IPS-18a (cell line): ENCODE measurements around the gene UBTD1.

Source experiments
- H3K27ac ChIP-seq: one replicate; pipeline ENCODE4 v1.5.1; 2013; ENCODE audit warnings: low read length
- H3K27me3 ChIP-seq: one replicate; pipeline ENCODE4 v1.6.1; 2013; ENCODE audit warnings: mild to moderate bottlenecking, low read length; ENCODE audit not compliant: control insufficient read depth, insufficient read depth
- H3K36me3 ChIP-seq: one replicate; pipeline ENCODE4 v1.6.1; 2013; ENCODE audit warnings: low read depth, low read length; ENCODE audit not compliant: control insufficient read depth
- H3K4me1 ChIP-seq: one replicate; pipeline ENCODE4 v1.6.1; 2013; ENCODE audit warnings: low read depth, low read length; ENCODE audit not compliant: control insufficient read depth
- H3K4me3 ChIP-seq: one replicate; pipeline ENCODE4 v1.5.1; 2013; ENCODE audit warnings: low read length
- H3K9ac ChIP-seq: one replicate; pipeline ENCODE4 v1.6.1; 2013; ENCODE audit warnings: mild to moderate bottlenecking, low read length, moderate library complexity
- H3K9me3 ChIP-seq: one replicate; pipeline ENCODE4 v1.6.1; 2013; ENCODE audit warnings: low read depth, low read length; ENCODE audit not compliant: control insufficient read depth

UBTD1 gene

DNA sequence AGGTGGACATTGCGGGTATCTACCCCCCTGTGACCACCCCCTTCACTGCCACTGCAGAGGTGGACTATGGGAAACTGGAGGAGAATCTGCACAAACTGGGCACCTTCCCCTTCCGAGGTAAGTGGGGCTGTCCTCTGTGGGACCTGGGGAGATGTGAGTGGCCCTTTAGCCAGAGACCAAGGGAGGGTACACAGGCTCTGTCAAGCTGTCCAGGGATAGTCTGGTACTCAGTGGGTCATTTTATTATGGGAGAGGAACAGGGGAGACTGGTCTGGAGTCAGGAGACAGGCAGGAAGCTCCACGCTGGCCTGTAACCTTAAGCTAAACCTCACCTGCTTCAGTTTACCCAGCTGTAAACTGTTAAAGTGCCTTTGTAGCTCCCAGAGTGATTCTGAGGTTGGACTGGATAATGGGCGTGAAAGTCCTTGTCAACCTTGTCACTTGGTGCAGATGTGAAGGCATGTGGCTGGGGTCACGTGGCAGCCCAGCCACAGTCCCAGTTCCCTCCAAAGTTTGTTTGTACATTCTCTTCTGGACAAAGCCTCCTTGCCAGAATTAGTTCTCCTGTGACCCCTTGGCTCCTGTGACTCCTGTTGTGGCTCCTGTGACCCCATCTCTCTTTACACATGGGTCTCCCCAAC is 86.2 kb downstream of the UBTD1 start:
- no peak overlapping the region for H3K4me3 ChIP-seq
- no peak overlapping the region for H3K27ac ChIP-seq
- H3K27me3 ChIP-seq = no peaks in the 10 kb centered on the region
- H3K9ac ChIP-seq = no peak overlapping the region
- no peaks in the 10 kb centered on the region for H3K9me3 ChIP-seq
- H3K4me1 ChIP-seq = peaks cover 4% of the 10 kb centered on the region
- H3K36me3 ChIP-seq = no peaks in the 10 kb centered on the region

DNA sequence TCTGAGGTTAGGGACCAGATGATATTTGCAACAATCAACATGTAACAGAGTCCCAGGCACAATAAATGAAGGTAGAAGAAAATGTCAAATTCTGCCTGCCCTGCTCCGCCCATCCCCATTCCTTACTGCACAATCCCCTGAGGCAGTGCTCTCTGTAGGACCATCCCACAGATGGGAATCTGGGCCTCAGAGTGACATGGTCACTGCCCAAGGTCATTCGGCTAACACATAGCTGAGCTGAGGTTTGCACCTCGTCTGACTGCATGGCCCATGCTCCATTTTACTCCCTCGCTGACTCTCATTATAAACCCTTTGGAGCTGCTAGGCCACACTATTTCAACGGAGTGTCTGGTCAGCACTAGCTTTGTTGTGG is 86.7 kb downstream of the UBTD1 start:
- Histone ChIP-seq H3K36me3 (no peaks in the 10 kb centered on the region), H3K27ac (no peak overlapping the region)

DNA sequence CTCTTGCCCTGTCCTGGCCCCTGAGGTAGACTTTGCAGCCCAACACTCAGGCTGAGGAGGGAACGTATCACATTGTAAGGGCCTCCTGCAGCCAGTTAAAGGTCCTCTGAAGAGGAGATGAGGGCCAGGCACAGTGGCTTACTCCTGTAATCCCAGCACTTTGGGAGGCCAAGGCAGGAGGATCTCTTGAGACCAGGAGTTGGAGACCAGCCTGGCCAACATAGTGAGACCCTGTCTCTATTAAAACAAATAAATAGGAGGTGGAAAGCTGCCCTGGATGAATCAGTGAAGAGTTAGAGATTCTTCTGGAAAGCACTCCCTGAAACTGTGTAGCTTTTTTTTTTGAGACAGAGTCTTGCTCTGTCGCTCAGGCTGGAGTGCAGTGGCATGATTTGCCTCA is 88.5 kb downstream of the UBTD1 start:
- H3K4me1 ChIP-seq = peaks cover 4% of the 10 kb centered on the region
- no peak overlapping the region for H3K9ac ChIP-seq
- H3K4me3 ChIP-seq = no peak overlapping the region
- H3K27me3 ChIP-seq = no peaks in the 10 kb centered on the region
- H3K9me3 ChIP-seq = no peaks in the 10 kb centered on the region
- H3K36me3 ChIP-seq = no peaks in the 10 kb centered on the region
- no peak overlapping the region for H3K27ac ChIP-seq

More for the DNA sequence above, 86.7 kb downstream of the UBTD1 start:
- H3K4me3 ChIP-seq = no peak overlapping the region
- H3K27me3 ChIP-seq = no peaks in the 10 kb centered on the region
- H3K4me1 ChIP-seq = peaks cover 4% of the 10 kb centered on the region
- H3K9ac ChIP-seq = no peak overlapping the region
- no peaks in the 10 kb centered on the region for H3K9me3 ChIP-seq

DNA sequence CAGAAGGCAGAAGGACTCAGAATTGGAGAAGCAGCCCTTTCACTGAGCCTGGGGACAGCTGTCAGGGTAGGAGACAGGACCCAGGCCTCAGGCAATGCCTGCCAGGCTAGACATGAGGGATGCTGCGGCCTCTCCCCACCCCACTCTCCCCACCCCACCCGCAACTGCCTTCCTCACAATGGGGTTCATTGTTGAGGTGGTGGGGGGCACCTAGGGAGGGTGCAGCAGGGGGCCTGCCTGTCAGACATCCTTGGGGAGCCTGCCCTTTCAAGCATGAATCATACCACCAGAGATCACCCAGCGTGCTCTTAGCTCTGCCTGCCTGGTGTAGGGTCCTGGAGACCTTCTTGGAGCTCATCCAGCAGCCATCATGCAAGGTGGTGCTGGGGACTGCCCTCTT is 90.8 kb downstream of the UBTD1 start, which contains the start of gene C10orf62:
Gene C10orf62, plus strand, starts transcription at position 243 of the 400 bp plus-strand sequence. CDS start 177 bp downstream, outside the sequence.
- no peaks in the 10 kb centered on the region for H3K9me3 ChIP-seq
- H3K36me3 ChIP-seq = no peaks in the 10 kb centered on the region
- no peak within 1 kb of the TSS for H3K4me3 ChIP-seq
- H3K4me1 ChIP-seq = no peaks in the 10 kb centered on the region
- no peak within 1 kb of the TSS for H3K9ac ChIP-seq
- H3K27ac ChIP-seq = no peak within 1 kb of the TSS
- no peaks in the 10 kb centered on the region for H3K27me3 ChIP-seq

DNA sequence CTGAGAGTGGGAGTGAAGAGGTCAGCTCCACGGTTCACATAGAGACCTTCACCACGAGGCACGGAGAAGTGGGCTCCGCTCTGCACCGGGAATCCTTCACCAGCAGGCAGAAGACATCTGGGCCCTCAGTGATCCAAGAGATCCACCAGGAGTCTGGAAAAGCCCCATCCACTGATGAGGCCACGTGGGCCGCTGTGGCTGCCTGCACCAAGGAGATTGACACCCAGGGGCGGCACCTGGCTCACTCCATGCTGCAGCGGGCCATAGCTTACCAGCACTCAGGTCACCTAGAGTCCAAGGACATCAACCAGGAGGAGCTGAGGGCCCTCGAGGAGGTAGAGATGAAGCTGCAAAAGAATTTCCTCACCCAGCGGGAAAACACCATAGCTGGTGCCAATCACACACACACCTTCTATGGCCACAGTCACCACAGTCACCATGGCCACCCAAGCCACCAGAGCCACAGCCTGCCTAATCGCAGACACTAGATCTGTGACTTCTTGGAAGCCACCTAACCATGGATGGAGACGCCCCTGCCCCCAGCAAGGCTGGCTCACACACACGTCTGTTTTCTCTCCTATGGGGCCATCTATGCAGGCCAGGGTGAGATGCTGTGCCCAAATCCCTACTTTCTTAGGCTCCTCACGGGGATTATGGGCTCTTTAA is 91.5 kb downstream of the UBTD1 start:
- Histone ChIP-seq H3K4me3 (no peak overlapping the region), H3K9me3 (no peaks in the 10 kb centered on the region), H3K36me3 (no peaks in the 10 kb centered on the region), H3K4me1 (no peaks in the 10 kb centered on the region), H3K9ac (no peak overlapping the region), H3K27ac (no peak overlapping the region), H3K27me3 (no peaks in the 10 kb centered on the region)

DNA sequence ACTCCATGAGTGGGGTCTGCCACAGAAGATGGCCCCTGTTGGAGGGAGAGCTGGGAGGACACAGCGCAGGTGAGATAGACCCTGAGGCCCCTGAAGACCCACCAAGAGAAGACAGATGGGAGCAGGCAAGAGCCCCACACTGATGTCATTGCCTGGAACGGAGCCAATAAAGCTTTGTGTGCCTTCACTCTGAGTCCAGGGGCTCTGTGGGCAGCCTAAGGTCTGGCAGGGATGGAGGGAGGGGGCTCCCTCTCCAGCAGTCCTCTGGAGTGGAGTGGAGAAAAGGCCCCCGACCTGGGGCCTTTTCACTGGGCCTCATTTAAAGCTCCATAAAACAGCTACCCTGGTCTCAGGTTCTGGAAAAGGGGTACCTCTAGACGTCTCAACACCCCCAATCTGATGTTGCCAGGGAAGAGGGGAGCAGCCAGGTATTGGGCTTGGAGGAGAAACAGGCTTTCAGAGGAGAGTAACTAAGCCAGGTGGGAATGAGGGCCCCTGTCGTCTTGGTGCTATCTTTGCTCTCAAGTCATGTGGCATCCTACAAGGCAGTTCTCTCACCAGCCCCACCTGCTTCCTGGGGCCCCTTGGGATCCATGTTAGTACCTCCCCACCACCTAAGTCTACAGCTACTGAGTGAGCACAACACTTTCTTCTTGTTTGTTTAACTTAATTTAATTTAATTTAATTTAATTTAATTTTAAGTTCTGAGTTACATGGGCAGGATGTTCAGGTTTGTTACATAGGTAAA is 92.2 kb downstream of the UBTD1 start:
- H3K9ac ChIP-seq = no peak overlapping the region
- no peaks in the 10 kb centered on the region for H3K4me1 ChIP-seq
- H3K4me3 ChIP-seq = no peak overlapping the region
- no peaks in the 10 kb centered on the region for H3K36me3 ChIP-seq
- H3K27me3 ChIP-seq = no peaks in the 10 kb centered on the region
- H3K27ac ChIP-seq = no peak overlapping the region
- no peaks in the 10 kb centered on the region for H3K9me3 ChIP-seq

DNA sequence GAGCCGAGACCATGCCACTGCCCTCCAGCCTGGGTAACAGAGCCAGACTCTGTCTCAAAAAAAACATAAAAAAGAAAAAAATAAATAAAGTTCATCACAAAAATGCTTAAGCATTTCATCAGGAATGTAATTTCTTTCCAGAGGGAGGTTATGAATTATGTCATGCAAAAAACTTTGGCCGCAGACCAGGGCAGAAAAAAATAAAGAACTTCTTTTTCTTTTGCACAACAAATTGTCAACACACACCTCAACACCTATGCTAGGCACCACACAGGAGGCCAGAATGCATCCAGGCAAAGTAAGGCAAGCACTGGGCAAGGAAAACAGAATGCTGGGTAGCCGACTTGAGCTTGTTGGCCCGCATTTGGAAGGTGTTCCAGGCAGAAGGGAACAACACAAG is 94.7 kb downstream of the UBTD1 start:
- H3K27me3 ChIP-seq = no peaks in the 10 kb centered on the region
- H3K9me3 ChIP-seq = no peaks in the 10 kb centered on the region
- H3K9ac ChIP-seq = no peak overlapping the region
- H3K27ac ChIP-seq = no peak overlapping the region
- no peaks in the 10 kb centered on the region for H3K4me1 ChIP-seq
- H3K36me3 ChIP-seq = no peaks in the 10 kb centered on the region
- no peak overlapping the region for H3K4me3 ChIP-seq

DNA sequence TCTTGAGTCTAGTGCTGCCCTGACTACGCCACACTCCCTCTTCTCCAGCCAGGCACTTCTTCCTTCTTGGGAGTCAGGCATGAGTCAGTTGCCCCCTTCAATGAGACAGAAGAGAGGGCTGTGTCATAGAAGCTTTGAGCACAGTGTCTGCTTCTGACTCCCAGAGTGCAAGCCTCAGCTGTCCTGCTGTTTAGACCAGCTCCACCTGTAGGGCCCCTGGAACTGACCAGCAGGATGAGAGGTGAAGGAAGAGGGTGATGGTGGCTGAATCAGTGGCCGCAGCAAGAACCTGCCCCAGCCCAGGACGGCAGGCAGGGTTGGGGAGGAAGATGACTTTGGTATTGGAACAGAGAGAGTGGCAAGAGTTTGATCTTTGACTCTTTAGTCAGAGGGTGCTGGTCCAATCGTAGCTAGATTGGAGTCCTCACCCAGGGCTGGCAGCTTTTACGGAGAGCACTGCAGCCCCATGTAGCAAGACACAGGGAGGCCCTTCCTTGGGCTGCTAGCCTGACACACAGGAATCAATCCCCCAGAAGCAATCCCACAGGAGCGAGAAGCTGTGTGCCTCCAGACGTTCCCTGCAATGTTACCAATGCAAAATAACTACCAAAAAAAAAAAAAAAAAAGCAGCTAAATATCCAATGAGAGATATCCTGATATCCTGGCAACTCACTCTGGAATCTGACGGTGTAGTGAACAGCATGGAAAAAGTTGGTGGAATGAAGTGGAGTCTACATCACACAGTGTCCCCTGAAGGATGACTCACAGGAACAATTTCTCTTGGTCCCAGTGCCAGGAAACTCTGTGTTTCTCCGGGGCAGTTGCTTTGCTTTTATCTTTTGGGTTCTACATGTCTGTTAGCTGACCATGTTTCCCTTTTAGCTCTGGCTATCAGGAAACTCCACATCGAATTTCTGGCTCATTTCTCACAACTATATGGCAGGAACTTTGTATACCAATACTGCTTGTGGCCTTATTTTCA is 97.7 kb downstream of the UBTD1 start:
- Histone ChIP-seq H3K4me1 (no peaks in the 10 kb centered on the region), H3K4me3 (no peak overlapping the region), H3K9ac (no peak overlapping the region), H3K27ac (no peak overlapping the region), H3K9me3 (no peaks in the 10 kb centered on the region), H3K36me3 (no peaks in the 10 kb centered on the region), H3K27me3 (no peaks in the 10 kb centered on the region)

DNA sequence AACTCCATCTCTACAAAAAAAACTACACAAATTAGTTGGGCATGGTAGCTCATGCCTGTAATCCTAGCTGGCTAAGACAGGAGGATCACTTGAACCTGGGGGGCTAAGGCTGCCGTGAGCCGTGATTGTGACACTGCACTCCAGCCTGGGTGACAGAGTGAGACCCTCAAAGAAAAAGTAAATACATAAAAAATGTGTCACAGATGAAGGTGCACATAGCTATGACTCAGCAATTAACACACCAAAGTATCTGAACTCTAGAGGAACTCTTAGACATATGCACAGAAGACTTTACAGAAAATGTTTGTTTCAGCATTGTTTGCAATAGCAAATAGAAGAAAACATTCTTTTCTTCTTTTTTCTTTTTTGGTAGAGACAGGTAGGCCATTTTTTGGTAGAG is 99.1 kb downstream of the UBTD1 start:
- Histone ChIP-seq H3K27me3 (no peaks in the 10 kb centered on the region), H3K9ac (no peak overlapping the region), H3K4me3 (no peak overlapping the region), H3K36me3 (no peaks in the 10 kb centered on the region), H3K9me3 (no peaks in the 10 kb centered on the region), H3K4me1 (no peaks in the 10 kb centered on the region), H3K27ac (no peak overlapping the region)

DNA sequence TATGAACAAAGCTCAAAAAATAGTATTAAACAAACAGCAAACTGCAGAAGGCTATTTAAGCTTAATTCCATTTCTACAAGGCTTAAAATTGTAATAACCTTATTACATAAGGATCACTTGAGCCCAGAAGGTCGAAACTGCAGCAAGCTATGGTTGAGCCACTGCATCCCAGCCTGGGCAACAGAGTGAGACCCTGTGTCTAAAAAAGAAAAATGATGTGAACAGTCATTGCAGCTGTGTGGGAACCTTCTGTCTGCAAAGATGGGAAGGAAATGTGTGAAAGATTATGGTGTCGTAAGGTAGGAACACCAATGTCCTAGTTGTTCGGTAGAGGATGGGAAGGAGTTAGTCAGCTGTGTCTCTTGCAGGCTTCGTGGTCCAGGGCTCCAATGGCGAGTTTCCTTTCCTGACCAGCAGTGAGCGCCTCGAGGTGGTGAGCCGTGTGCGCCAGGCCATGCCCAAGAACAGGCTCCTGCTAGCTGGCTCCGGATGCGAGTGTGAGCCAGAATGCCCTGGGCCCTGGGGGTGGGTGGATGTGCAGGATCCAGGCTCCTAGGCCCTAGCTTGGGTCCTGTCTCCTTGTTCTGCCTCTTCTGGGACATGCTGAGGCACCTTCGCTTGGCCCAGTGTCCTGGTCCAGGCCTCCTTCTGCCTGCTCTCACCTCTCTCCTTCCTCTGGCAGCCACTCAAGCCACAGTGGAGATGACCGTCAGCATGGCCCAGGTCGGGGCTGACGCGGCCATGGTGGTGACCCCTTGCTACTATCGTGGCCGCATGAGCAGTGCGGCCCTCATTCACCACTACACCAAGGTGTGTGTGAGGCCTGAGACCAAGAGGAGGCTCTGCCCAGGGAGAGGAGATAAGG is 99.9 kb downstream of the UBTD1 start:
- no peaks in the 10 kb centered on the region for H3K36me3 ChIP-seq
- no peaks in the 10 kb centered on the region for H3K4me1 ChIP-seq
- no peak overlapping the region for H3K27ac ChIP-seq
- no peak overlapping the region for H3K9ac ChIP-seq
- no peaks in the 10 kb centered on the region for H3K9me3 ChIP-seq
- no peak overlapping the region for H3K4me3 ChIP-seq
- no peaks in the 10 kb centered on the region for H3K27me3 ChIP-seq
